ENCODE measurements around the gene SLC35E3. TPM values are rescaled to one million over a fixed set of nuclear protein-coding genes. Genes with fewer than 3 reads are reported as not detected.

Gene SLC35E3
- 10 to 100 TPM in 1 of 4 donors, 1 to 10 TPM in 3; 2.0 to 13.9 (median 5.5) TPM for total RNA-seq

DNA sequence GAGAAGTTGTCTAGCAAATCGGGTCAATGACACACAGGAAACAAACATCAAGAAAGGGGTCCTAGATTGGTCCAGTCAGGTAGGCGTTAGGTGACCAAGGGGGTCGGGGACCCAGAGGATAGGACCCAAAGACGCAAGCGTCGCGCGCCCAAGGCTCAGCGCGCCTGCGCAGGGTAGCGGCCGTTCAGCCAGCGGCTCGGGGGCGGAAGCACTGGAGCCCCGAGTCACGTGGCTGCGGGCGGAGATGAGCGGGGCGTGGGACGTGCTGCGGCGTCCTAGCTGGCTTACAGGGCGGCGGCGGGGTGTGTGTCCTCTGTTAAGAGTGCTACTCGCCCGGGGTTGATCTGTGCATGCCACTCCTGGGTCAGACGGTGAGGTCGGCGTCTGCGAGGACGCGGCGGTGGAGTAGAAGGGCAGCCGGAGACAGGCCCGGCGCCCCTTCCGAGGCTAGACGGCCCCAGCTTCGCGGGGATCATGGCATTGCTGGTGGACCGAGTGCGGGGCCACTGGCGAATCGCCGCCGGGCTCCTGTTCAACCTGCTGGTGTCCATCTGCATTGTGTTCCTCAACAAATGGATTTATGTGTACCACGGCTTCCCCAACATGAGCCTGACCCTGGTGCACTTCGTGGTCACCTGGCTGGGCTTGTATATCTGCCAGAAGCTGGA, at the start of gene SLC35E3:
SLC35E3 (plus strand) TSS at position 273 of the 668 bp plus-strand sequence; CDS start at position 475, 202 bp downstream.
- TF ChIP-seq, protein P1, sequence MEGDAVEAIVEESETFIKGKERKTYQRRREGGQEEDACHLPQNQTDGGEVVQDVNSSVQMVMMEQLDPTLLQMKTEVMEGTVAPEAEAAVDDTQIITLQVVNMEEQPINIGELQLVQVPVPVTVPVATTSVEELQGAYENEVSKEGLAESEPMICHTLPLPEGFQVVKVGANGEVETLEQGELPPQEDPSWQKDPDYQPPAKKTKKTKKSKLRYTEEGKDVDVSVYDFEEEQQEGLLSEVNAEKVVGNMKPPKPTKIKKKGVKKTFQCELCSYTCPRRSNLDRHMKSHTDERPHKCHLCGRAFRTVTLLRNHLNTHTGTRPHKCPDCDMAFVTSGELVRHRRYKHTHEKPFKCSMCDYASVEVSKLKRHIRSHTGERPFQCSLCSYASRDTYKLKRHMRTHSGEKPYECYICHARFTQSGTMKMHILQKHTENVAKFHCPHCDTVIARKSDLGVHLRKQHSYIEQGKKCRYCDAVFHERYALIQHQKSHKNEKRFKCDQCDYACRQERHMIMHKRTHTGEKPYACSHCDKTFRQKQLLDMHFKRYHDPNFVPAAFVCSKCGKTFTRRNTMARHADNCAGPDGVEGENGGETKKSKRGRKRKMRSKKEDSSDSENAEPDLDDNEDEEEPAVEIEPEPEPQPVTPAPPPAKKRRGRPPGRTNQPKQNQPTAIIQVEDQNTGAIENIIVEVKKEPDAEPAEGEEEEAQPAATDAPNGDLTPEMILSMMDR (IDR thresholded peaks at IDR 0.05; ENCODE audit: low read depth): no peak

GRCh38 chr12:68699486-68699885, 46.5 kb upstream of the SLC35E3 start:
- TF ChIP-seq, protein P1 (IDR thresholded peaks at IDR 0.05; ENCODE audit: low read depth): no peak

- TF ChIP-seq, protein P1 (IDR thresholded peaks at IDR 0.05; ENCODE audit: low read depth): no peak
Observed at GRCh38 chr12:68727776-68728175, 18.2 kb upstream of the SLC35E3 start.

DNA sequence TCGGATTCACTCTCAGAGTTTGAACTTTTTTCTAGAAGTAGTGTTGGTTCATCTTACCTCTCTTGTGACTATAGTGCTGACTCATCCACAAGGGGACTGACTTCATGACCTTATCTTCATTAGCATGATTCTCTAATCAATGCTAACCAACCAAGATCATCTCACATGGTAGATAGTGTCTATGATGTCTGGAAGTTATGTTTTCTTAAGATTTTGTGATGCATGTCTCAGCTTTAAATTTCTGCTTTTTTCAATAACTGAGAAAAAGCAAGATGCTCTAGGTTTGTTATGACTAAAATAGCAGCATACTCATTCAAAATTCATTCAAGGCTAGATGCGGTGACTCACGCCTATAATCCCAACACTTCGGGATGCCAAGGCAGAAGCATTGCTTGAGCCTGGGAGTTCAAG, 12.3 kb upstream of the SLC35E3 start:
- TF ChIP-seq, protein P1 (IDR thresholded peaks at IDR 0.05; ENCODE audit: low read depth): no peak

GRCh38 chr12:68739891-68740290, 6.1 kb upstream of the SLC35E3 start:
- TF ChIP-seq, protein P1 (IDR thresholded peaks at IDR 0.05; ENCODE audit: low read depth): no peak

DNA sequence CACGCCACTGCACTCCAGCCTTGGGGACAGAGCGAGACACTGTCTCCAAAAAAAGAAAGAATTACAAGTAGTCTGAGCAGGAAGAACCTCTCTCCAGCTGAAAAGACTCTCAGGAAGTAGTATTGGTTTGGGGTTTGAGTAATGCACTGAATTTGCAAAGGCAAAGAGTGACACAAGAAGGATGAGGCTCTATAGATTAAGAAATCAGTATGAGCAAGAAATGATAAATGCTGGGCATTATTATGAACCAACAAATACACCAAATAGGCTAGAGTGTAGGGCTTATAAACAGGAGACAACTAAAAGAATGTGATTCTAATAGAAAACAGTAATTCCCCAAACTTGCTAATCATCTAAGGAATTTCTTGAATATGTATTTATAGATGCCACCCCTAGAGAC, 2.6 kb upstream of the SLC35E3 start:
- TF ChIP-seq, protein P1 (IDR thresholded peaks at IDR 0.05; ENCODE audit: low read depth): no peak

DNA sequence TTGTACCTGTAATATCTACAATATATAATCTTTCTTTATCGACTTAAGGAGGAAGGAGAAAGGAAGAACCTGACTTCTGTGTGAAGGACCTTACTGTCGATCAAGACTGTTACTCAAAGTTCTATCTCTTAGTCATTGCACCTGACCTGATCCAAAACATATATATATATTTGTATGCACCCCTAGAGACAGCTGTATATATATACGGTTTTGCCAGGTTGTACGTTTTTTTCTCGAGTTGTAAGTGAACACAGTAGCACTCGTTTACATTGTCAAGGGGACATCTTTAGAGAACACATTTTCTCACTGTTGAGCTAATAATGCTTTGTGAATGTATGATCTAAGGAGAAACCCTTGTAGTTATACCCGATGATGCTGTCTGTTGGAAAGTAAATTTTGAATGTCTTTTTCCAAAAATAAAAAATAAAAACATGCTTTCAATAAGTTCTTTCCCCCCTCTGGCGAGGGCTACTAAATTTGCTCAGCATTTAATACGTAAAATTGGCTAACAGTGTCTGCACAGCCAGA, 536 bp upstream of the SLC35E3 start:
- TF ChIP-seq, protein P1 (IDR thresholded peaks at IDR 0.05; ENCODE audit: low read depth): no peak

Measured in subcutaneous adipose tissue (tissue), 4 donors.